ENCODE results near the gene SERINC5. TPM values are rescaled to one million over a fixed set of nuclear protein-coding genes. Genes with fewer than 3 reads are reported as not detected.
A peak's percentile ranks its signal among the peaks of the same experiment; 100 is the strongest.

SERINC5 gene
- total and polyA plus RNA-seq, 2 experiments from 2014 or later: 5.4 to 11.7 TPM

DNA sequence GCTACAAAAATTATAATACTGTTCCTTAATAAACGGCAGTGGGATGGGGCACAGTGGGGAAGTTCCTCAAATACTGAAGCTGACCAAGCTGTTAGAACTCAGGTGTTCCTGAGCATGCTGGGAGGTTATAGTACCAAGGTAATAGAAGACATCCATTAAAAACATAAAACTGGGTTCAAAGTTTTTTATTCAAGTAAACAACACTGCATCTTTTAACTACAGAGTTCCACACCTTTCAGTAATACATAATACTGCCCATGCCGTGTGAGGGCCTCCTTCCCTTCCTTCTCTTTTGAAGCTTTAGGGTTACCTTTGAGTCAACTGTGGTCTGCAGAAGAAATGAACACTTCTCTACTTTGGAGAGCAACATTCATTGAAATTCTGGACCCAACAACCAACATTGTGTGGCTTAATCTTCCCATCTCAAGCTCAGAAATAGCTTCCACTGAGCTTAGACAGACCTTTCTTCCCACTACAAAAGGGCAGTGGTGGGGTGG is 43.6 kb downstream of the SERINC5 start:
- Histone ChIP-seq H3K4me3 (no peak overlapping the region), H3K36me3 (ENCODE audit: low read depth) (no peaks in the 10 kb centered on the region), H3K27me3 (replicated peaks; ENCODE audit: insufficient read depth) (no peaks in the 10 kb centered on the region), H3K4me2 (ENCODE audit: unreplicated experiment) (no peak overlapping the region), H3K27ac (no peak overlapping the region), H4K20me1 (ENCODE audit: insufficient read depth) (no peaks in the 10 kb centered on the region), H3K4me1 (ENCODE audit: insufficient read depth) (peaks cover 17% of the 10 kb centered on the region), H3K9me3 (ENCODE audit: low read depth) (no peaks in the 10 kb centered on the region), H3K9ac (no peak overlapping the region), H2AFZ (no peak overlapping the region), H3K79me2 (ENCODE audit: insufficient read depth) (peaks cover 21% of the 10 kb centered on the region; the same call in 1 of the 2 replicates), H3F3A (ENCODE audit: insufficient read depth) (peaks cover 15% of the 10 kb centered on the region), H3K9me2 (ENCODE audit: insufficient read depth) (no peaks in the 10 kb centered on the region)
- WGBS, 2 experiments (ENCODE audit: low coverage in 1 of 2, low lambda C conversion rate in 2 of 2, missing lambda C conversion rate in 2 of 2): 89 to 95% methylated on average over 2 of the region's 2 CpGs
- no peak for DNase-seq
- in situ Hi-C loops (cut with MboI): no loop called here
- TF ChIP-seq EZH2phosphoT487 (IDR thresholded peaks at IDR 0.05; ENCODE audit: insufficient read depth, low read depth) (no peak), EZH2 (IDR thresholded peaks at IDR 0.05; ENCODE audit: insufficient read depth, poor library complexity, severe bottlenecking) (no peak)

DNA sequence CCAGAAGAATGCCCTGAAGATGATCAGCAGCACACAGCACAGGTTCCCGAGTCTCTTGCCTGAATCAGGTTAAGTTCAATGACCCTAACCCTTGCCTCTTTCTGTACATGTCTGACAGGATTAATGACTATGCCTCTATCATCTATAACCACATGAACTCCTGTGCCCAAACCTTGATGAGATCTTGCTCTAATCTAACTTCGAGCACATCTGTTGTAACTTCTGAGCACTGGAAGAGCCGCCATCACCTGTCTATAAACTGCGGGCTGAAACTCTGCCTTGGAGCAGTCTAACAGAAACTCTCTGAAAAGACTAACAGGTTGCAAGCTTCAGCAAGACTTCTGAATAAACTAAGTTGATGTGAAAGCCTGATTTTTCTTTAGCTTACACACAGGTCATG is 44.5 kb downstream of the SERINC5 start:
- Histone ChIP-seq H3K4me2 (ENCODE audit: unreplicated experiment) (no peak overlapping the region), H3K27me3 (replicated peaks; ENCODE audit: insufficient read depth) (no peaks in the 10 kb centered on the region), H3K4me3 (no peak overlapping the region), H3K9me3 (ENCODE audit: low read depth) (no peaks in the 10 kb centered on the region), H3K9me2 (ENCODE audit: insufficient read depth) (no peaks in the 10 kb centered on the region), H3K79me2 (ENCODE audit: insufficient read depth) (peaks cover 20% of the 10 kb centered on the region; the same call in 1 of the 2 replicates), H3F3A (ENCODE audit: insufficient read depth) (peaks cover 22% of the 10 kb centered on the region), H3K36me3 (ENCODE audit: low read depth) (no peaks in the 10 kb centered on the region), H2AFZ (no peak overlapping the region), H3K9ac (no peak overlapping the region), H4K20me1 (ENCODE audit: insufficient read depth) (no peaks in the 10 kb centered on the region), H3K27ac (no peak overlapping the region), H3K4me1 (ENCODE audit: insufficient read depth) (peaks cover 24% of the 10 kb centered on the region)
- 73 to 80% methylated on average over 4 of the region's 4 CpGs for WGBS, 2 experiments (ENCODE audit: low coverage in 1 of 2, low lambda C conversion rate in 2 of 2, missing lambda C conversion rate in 2 of 2)
- no peak for DNase-seq
- in situ Hi-C loops (cut with MboI): no loop called here
- TF ChIP-seq EZH2phosphoT487 (IDR thresholded peaks at IDR 0.05; ENCODE audit: insufficient read depth, low read depth) (no peak), EZH2 (IDR thresholded peaks at IDR 0.05; ENCODE audit: insufficient read depth, poor library complexity, severe bottlenecking) (no peak)

DNA sequence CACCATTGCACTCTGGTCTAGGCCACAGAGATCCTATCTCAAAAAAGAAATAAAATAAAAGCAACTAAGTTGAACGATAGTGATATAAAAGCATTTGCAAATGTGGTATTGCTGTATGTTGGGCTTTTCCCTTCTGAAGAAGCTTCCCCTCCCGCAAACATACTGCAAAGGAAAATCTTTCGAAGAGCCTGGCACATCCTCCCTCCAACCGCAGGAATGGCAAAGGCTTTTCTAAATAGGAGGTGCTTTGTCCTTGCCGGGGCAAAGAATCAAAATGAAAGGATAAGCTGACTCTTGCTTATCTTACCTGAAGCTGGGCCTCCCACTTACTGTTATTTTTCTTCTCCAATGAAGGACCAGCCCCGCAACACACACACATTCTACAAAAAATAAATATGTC is 45.8 kb downstream of the SERINC5 start:
- H3K9ac ChIP-seq: no peak overlapping the region
- 94 to 96% methylated on average over 6 of the region's 6 CpGs for WGBS, 2 experiments (ENCODE audit: low coverage in 1 of 2, low lambda C conversion rate in 2 of 2, missing lambda C conversion rate in 2 of 2)
- in situ Hi-C loops (cut with MboI): no loop called here

DNA sequence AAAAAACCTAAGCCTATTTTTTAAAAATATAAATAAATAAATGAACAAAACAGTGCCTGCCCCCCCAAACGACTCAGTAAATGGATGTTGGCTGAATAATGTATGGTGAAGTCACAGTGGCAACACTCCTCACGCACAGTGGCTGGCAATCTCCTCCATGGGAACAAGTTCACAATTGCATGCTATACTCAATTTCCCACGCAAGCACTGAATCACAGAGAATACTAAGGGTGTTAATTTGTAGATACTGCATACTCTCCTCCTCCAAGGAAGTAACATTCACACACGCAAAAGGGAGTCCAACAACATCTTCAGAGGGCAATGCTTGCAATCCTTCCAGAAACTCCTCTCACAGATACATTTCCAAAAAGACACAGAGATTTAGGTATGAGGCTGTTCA is 47.5 kb downstream of the SERINC5 start:
- no peaks in the 10 kb centered on the region for H3K36me3 ChIP-seq (ENCODE audit: low read depth)
- in situ Hi-C loops (cut with MboI): no loop called here
- TF ChIP-seq EZH2 (IDR thresholded peaks at IDR 0.05; ENCODE audit: insufficient read depth, poor library complexity, severe bottlenecking): no peak
- no peak for TF ChIP-seq EZH2phosphoT487 (IDR thresholded peaks at IDR 0.05; ENCODE audit: insufficient read depth, low read depth)
- no peaks in the 10 kb centered on the region for H4K20me1 ChIP-seq (ENCODE audit: insufficient read depth)
- H3K4me3 ChIP-seq: no peak overlapping the region
- H3K79me2 ChIP-seq (ENCODE audit: insufficient read depth): peaks cover 26% of the 10 kb centered on the region; the same call in 1 of the 2 replicates
- 52 to 63% methylated on average over 4 of the region's 4 CpGs for WGBS, 2 experiments (ENCODE audit: low coverage in 1 of 2, low lambda C conversion rate in 2 of 2, missing lambda C conversion rate in 2 of 2)
- no peak overlapping the region for H3K27ac ChIP-seq
- H3K27me3 ChIP-seq (replicated peaks; ENCODE audit: insufficient read depth): no peaks in the 10 kb centered on the region
- DNase-seq: peak; percentile 41
- H3K9me2 ChIP-seq (ENCODE audit: insufficient read depth): no peaks in the 10 kb centered on the region
- H2AFZ ChIP-seq: no peak overlapping the region
- no peak overlapping the region for H3K4me2 ChIP-seq (ENCODE audit: unreplicated experiment)
- peaks cover 12% of the 10 kb centered on the region for H3K4me1 ChIP-seq (ENCODE audit: insufficient read depth)
- H3K9ac ChIP-seq: no peak overlapping the region
- no peaks in the 10 kb centered on the region for H3K9me3 ChIP-seq (ENCODE audit: low read depth)
- H3F3A ChIP-seq (ENCODE audit: insufficient read depth): peaks cover 17% of the 10 kb centered on the region

More for the DNA sequence above, 45.8 kb downstream of the SERINC5 start:
- Histone ChIP-seq H3F3A (ENCODE audit: insufficient read depth) (peaks cover 27% of the 10 kb centered on the region), H3K27ac (no peak overlapping the region), H3K4me2 (ENCODE audit: unreplicated experiment) (no peak overlapping the region), H3K9me3 (ENCODE audit: low read depth) (no peaks in the 10 kb centered on the region), H3K36me3 (ENCODE audit: low read depth) (no peaks in the 10 kb centered on the region), H4K20me1 (ENCODE audit: insufficient read depth) (no peaks in the 10 kb centered on the region), H3K27me3 (replicated peaks; ENCODE audit: insufficient read depth) (no peaks in the 10 kb centered on the region), H3K9me2 (ENCODE audit: insufficient read depth) (no peaks in the 10 kb centered on the region), H3K79me2 (ENCODE audit: insufficient read depth) (peaks cover 24% of the 10 kb centered on the region; the same call in 1 of the 2 replicates), H2AFZ (no peak overlapping the region), H3K4me3 (no peak overlapping the region), H3K4me1 (ENCODE audit: insufficient read depth) (peaks cover 24% of the 10 kb centered on the region)
- no peak for DNase-seq
- TF ChIP-seq EZH2phosphoT487 (IDR thresholded peaks at IDR 0.05; ENCODE audit: insufficient read depth, low read depth) (no peak), EZH2 (IDR thresholded peaks at IDR 0.05; ENCODE audit: insufficient read depth, poor library complexity, severe bottlenecking) (no peak)
